DMS79 treated with DMSO at 0.1 percent for 48 hours (cell line): Measurements from ENCODE around the gene EIF4B.
A peak's percentile ranks its signal among the peaks of the same experiment; 100 is the strongest.
"Not testable (repeated sequence)": the region's sequence is repeated elsewhere in the genome, so short reads cannot be mapped to it uniquely, and the experiment has no call there.

Experiments used
- DNase-seq: peaks from one replicate; lab custom pipeline; 2025; lab: John Stamatoyannopoulos, UW

Gene EIF4B, protein sequence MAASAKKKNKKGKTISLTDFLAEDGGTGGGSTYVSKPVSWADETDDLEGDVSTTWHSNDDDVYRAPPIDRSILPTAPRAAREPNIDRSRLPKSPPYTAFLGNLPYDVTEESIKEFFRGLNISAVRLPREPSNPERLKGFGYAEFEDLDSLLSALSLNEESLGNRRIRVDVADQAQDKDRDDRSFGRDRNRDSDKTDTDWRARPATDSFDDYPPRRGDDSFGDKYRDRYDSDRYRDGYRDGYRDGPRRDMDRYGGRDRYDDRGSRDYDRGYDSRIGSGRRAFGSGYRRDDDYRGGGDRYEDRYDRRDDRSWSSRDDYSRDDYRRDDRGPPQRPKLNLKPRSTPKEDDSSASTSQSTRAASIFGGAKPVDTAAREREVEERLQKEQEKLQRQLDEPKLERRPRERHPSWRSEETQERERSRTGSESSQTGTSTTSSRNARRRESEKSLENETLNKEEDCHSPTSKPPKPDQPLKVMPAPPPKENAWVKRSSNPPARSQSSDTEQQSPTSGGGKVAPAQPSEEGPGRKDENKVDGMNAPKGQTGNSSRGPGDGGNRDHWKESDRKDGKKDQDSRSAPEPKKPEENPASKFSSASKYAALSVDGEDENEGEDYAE

DNA sequence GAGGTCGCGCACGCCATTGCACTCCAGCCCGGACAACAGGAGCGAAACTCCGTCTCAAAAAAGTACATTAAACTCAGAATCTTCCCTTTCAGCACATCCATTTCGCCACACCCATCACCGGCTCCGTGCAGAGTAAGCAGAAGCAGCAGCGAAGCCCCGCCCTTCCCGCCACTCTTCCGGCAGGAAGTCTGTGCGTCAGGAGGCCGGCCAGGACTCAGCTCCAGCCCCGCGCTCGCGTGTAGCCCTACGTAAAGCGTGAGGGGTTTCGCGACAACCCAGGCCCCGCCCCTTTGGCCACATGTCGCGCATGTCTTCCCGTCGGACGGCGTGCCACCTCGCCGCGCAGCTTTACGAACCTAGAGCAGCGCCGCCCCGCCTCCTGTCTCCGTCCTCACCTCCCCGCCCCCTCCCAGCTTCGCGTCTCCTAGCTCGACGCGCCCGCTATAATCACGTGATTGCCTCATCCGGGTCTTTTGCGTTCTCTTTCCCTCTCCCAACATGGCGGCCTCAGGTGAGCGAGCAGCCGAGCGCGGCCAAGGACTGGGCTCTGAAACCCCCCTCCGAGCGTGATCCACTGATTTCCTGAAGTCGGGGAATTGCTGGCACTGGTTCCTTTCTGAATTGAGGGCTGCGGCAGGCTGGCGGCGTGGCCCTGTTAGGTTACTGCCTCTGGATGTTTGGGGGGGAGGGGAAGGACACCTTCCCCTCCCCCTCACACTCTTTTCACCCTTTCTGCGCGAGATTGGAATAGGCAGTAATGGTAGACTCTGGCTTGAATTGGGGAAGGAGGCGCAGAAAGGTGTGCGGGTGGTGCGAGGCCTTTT lies at the start of gene EIF4B:
TSS of gene EIF4B (plus strand) at position 471 of the 824 bp plus-strand sequence. CDS start at position 499, 28 bp downstream.
- DNase-seq = peak; percentile 90

DNA sequence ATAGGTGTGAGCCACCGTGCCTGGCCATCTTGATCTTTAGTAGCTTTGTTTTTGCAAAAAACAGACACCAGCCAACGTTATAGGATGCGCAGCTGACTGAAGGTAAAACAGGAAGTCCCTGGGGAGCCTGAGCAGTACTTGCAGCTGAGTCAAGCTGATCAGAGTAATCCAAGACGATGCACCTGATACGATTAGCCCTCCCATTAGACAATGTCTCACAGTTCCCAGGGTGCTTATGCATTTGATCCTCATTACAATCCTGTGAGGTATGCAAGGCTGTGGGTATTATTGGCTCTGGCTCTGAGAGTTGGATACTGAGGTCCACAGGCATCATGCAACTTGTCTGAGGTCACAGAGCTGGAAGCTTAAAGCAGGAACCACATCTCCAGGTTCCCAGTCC lies 49.3 kb upstream of the EIF4B start:
- no peak for DNase-seq

DNA sequence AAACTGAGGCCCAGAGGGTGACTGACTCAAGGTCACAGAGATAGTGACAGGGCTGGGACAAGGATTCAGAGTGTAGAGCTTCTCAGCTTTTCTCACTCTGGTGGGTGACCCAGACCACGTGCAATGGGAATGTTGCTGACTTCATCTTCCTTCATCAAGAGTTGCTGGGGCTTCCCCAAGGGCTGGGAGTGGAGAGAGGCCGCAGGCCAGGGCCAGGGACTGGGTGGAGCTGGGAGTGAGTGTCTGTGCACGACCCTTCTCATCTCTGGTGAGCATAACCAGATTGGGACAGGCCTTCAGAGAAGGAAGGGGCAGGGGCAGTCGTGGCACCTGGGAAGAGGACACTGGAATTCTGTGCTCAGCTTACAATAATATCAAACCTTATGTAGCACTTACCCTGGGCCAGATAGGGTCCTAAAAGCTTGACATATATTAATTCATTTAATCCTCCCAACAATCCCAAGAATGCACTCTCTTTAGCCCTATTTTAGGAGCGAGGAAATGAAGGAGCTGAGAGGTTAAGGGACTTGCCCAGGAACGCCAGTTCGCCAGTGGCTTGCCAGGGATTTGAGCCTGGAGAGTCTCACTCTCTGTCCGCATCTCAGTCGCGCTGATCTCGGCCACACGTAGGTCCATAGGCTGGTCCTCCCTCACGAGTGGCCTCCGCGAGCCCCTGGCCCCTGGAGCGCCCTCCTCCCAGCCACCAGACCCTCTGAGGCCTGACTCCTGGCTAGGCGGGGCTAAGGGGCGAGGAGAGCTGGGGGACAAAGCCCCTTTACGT lies 41.5 kb upstream of the EIF4B start:
- DNase-seq = no peak

DNA sequence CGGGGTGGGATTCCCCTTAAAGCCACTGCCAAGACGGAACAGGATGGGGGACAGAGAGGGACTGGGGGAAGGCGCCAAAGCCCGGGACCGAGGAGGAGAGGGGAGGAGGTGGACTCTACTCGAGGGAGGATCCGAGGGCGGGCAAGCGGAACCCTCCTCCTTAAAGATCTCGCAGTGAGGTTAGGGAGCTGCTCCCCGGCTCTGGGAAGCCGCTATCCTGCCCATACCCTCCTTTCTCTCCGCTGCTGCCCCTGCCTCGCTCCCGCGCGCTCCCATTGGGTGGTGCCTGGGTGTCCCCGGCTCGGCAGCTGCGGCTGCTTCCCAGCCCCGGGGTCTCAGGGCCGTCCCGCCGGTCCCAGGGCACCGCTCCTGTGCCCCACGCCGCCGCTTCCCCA lies 40.9 kb upstream of the EIF4B start:
- no peak for DNase-seq

DNA sequence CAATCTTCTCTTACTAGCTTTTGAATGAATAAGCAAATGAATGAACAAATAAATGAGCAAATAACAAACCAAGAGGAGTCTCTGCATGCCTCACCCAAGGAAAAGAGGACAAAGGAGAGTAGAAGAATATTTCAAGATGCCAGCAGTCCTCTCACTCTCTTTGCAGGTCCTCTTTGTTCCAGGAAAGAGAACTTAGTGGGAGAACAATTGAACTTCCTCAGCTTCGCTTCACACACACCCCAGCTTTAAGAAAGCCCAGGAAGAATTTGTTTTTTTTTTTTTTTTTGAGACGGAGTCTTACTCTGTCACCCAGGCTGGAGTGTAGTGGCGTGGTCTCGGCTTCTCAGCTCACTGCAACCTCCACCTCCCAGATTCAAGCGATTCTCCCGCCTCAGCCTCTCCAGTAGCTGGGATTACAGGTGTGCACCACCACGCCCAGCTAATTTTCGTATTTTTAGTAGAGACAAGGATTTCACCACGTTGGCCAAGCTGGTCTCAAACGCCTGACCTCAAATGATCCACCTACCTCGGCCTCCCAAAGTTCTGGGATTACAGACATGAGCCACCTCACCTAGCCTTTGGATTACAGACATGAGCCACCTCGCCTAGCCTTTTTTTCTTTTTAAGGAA lies 37.0 kb upstream of the EIF4B start:
- DNase-seq = no peak

DNA sequence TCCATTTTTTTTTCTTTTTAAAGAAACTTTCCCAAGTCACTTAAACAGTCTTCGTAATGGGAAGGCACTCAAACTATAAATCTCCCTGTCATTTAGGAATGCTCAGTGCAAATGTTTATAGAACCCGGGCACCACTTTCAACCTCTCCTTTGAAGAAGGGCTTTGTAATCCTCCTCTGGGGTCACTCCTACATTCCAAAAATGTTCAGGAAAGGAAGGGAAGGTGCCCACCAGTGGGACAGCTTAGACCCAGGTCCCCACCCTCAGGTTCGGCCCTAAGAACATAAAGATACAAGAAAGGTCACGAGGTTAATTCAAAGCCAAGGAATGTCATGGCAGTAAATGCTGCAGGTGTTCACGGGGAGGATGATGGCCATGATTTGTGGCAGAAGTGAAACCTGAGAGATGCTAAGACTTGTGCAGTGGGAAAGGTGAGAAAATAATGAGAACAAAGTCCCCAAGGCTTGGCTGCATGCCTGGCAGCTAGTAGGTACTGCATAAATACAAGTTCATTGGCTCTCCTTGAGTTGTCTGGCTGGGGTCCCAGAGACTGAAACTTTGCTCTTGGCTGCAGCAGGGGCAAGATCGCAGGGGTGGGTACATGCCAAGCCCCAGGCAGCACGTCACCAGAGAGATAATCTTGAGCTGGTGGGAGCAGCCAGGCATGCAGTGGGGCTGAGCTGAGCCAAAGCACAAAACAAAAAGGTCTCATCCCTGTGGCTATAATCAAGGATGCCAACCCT lies 36.3 kb upstream of the EIF4B start:
- peak; percentile 87 for DNase-seq

DNA sequence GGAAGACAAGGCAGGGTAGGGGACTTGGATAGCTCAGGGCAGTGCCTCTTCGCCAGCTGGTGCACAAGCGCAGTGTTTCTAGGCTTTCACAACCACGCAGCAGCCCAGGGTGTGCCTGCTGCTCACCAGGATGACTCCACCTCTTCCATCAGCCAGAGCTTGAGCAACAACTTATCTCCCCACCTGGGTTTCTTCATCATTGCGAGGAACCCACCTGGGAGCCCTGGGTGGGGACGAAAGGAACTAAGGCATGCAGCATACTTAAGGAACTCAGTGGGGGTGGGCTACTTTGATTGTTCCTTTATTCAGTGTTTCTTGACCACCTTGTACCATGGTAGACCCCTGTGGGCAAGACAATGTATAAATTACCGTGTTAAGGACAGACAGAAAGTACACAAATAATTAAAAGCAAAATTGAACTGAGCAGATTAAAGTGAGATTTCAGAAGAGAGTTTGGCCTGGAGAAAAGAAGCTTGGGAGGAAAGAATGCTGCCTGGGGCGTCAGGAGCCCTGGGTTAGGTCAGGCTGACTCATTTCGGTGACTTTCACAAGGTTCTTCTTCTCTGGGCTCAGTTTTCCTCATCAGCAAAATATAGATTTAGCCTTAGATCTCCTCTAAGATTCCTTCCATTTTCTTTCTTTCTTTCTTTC lies 34.5 kb upstream of the EIF4B start:
- no peak for DNase-seq

DNA sequence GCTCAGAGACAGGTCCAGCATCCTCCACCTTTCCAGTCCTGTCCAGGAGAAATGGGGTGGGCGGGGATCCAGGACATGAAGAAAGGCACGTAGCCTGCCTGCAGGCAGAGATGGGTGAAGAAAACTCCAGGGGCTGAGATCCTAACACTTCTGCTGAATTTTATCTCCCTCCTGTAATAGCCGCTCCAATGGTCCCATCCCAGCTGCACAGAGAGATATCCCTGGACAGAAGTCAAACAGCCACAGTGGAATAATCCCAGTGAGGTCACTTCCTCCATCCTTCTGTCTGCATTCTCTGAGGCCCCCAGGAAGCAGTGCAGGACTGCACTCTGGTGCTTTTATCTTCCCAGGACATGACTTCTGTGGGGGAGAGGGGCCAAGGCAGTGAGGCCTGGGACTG lies 31.1 kb upstream of the EIF4B start:
- no peak for DNase-seq

DNA sequence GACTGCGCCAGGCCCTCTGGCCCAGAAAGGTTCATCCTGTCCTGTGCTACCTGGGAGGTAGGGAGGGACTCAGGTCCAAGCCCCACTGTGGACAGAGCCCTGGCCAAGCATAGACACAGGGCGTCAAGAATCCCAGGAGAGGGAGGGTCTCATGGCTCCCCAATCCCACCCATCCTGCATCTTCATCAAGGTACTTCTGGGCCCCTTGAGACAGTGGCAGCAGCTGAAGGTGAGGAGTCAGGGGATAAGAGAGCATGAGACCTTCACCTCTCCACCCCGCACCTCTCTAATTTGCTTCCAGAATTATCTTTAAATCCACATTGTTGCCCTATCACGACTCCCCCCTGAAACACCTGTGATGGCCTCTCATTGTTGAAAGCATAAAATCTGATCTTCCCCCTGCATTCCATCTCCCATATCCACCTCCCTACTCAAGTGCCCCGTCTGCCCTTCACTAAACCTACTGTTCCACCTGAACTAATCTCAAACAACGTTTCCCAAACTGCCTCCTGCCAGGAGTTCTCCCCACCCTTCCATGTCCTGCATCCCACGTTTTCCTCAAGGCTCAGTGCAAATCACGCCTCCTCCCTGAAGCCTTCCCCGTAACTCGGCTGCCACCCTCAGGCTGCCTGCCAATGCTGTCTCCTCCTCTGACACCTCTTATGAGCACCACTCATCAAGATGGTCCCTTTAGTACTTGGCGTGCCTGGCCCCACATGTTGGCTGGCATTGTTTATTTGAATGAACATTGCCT lies 30.3 kb upstream of the EIF4B start:
- DNase-seq = no peak

DNA sequence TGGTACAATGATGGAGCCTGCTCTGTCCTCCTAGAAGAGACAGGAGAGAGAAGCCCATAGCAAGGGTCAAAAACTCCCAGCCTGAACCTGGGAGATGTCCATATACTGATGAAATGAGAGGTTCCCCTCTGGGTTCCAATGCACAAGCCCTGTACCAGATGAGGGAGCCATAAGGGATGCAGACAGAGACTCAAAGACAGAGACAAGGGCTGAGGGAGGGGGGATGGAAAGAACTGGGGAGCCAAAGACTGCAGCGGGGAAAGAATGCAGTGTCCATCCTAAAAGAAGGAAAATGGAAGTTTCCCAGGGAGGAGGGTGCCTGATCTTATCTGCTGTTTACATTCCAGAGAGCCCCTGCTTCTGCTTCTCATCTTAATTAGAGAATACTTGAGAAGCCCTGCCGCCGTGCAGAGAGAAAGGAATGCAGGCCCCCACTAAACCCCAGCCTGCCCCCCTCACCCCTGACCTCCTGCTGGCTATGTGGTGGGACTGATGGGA lies 29.6 kb upstream of the EIF4B start:
- DNase-seq = no peak

DNA sequence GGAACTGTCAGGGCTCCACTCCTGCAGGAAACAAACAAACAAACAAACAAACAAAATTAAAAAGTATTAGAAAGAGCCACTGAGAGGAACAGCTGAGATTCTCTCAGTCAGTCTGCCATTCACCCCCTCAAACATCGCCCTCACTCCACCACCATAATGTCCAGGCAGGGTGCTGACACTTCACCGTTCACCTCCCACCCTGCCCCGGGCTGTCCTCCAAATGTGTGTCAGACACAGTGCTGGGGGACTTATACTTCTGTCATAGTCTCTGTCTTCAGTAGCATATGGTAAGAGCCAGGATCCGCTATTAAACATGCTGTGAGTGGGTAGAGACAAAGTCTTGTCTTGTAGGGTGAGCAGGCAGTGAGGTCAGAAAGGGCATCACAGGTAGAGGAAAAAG lies 29.1 kb upstream of the EIF4B start:
- DNase-seq = no peak

DNA sequence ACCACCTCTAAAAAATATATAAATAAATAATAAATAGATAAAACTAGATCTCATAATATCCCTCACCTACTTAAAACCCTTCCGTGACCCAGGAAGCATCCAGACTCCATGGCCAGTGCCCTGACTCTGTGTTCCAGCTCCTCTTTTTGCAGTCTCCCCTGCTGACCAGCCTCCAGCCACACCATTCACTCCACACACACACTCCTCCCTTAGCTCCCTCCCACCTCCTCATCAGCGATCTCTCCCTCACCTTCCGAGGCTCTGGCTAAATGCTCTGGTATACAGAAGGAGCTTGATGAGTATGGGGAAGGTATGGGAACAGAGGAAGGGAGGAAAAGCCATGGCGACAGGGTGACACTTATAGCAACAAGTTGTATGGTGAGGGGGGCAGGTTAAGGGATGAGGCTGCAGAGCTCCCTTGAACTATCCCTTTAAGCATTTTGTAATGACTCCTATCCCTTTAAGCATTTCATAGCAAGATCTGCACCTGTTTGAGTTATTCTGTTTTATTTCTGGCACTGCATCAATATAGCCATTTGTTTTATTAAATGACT lies 26.1 kb upstream of the EIF4B start:
- no peak for DNase-seq

DNA sequence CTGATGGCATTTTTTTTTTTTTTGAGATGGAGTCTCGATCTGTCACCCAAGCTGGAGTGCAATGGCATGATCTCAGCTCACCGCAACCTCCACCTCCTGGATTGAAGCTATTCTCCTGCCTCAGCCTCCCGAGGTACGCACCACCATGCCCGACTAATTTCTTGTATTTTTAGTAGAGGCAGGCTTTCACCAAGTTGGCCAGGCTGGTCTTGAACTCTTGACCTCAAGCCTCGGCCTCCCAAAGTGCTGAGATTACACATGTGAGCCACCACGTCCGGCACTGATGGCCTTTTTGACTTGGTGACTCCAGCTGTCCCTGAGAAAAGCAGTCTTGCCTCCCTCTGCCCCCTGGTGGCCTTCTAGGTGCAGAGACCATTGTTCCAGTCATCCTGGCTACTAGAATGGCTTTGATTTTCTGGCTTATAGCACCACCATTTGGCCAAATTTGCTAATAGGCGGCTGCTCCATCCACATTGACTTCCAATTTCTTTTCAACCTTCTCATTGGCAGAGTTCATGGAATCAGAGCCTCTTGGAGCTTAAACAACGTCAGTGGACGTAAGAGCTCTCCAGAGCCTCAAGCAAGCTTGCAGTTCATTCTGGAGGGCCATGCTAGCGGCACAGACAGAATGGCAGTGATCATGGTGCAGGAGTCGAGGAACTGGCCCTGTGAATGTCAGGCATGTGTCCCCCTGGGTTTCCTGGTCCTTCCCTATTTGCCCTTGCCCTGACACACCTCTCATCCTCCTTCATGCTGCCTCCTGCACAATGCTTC lies 25.4 kb upstream of the EIF4B start:
- peak; percentile 82 for DNase-seq

DNA sequence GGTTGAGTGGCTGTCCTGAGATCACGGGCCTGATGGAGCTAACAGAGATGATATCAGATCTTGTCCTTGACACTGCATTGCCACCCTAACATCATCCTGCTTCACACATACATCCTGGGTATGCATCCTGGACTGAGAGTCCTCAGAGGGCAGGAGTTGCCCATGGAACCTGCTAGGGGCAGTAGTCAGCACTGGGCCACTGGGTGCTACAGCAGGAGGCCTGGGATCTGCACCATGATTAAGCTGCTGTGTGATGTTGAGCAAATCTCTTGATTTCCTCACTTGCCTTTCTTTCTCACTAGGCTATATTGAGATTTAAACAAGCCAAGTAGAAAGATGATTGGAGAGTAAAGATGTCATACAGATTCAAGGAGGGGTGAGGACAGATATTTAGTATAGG lies 22.1 kb upstream of the EIF4B start:
- DNase-seq = no peak

DNA sequence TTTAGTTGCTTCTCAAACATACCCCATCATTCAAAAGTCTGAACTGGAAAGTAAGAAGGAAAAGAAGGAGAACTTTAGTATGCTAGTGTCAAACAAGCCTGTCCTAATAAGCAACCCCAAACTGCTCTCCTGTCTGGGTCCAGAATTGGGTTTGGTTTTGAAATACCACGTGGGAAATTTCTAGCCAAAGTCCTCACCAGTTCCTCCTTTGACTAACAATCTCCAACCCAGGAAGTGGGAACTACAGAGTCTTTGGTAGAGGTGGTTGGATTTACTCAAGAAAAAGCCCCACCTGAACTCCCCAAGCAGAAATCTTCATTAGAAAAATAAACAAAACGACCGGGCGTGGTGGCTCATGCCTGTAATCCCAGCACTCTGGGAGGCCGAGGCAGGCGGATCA lies 17.4 kb upstream of the EIF4B start:
- DNase-seq = no peak

DNA sequence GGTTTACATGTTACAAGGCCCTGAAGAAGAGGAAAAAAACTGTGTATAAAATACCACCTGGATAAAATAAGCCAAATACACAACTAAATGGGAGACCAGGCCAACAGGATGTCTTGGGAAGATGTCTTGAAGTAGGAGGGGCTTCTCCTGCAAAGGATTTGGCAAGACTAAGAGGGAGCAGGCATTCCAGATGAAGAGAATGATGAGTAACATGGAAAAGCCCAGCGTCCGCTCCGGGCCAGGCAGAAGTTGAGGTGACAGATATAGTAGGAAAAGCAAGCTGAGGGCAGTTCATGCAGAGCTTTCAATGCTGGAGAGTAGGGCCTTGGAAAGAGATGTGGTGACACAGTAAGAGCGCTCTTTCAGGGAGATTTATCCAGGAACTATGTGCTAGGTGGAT lies 16.1 kb upstream of the EIF4B start:
- DNase-seq = no peak

DNA sequence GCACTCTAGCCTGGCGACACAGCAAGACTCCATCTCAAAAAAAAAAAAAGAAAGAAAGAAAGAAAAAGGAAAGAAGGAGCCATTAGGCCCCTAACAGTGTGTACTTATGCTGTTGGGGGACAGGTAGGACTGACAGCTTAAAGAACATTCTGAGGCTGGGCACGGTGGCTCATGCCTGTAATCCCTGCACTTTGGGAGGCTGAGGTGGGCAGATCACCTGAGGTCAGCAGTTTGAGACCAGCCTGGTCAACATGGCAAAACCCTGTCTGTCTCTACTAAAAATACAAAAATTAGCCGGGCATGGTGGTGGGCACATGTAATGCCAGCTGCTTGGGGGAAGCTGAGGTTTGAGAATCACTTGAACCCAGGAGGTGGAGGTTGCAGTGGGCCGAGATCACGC lies 14.0 kb upstream of the EIF4B start:
- not testable (repeated sequence) for DNase-seq
